Measurements from ENCODE around the gene MAMDC4.

Gene MAMDC4

GRCh38 chr9:136849960-136850865 is 1.9 kb upstream of the MAMDC4 start:
- DNase-seq, result no peak

GRCh38 chr9:136850866-136851775 is 1.0 kb upstream of the MAMDC4 start:
- DNase-seq, result no peak

GRCh38 chr9:136852664-136853595 is 784 bp downstream of the MAMDC4 start:
- no peak for DNase-seq

GRCh38 chr9:136853596-136854112 is 1.5 kb downstream of the MAMDC4 start:
- DNase-seq, result no peak

- no peak for DNase-seq
These were observed 2.1 kb downstream of the MAMDC4 start for GRCh38 chr9:136854113-136854841.

GRCh38 chr9:136854842-136855460 is 2.8 kb downstream of the MAMDC4 start:
- DNase-seq, result no peak

GRCh38 chr9:136855461-136856078 is 3.4 kb downstream of the MAMDC4 start:
- DNase-seq, result no peak

- no peak for DNase-seq
These were observed 3.9 kb downstream of the MAMDC4 start for GRCh38 chr9:136856079-136856476.

- no peak for DNase-seq
These were observed 4.5 kb downstream of the MAMDC4 start for GRCh38 chr9:136856541-136857141.

- DNase-seq, result no peak
These were observed 5.0 kb downstream of the MAMDC4 start for GRCh38 chr9:136857166-136857565.

GRCh38 chr9:136857581-136858412 is 5.7 kb downstream of the MAMDC4 start:
- no peak for DNase-seq

- DNase-seq, result no peak
These were observed 6.3 kb downstream of the MAMDC4 start for GRCh38 chr9:136858452-136858843.

- no peak for DNase-seq
These were observed 7.0 kb downstream of the MAMDC4 start for GRCh38 chr9:136858844-136859757.

GRCh38 chr9:136860529-136860928 is 8.4 kb downstream of the MAMDC4 start:
- DNase-seq, result no peak

- DNase-seq, result no peak
These were observed 9.1 kb downstream of the MAMDC4 start for GRCh38 chr9:136860933-136861873.

- DNase-seq, result no peak
These were observed 9.8 kb downstream of the MAMDC4 start for GRCh38 chr9:136861874-136862457.
